H9 (cell line): ENCODE results near the gene HDAC3. TPM values are rescaled to one million over a fixed set of nuclear protein-coding genes. Genes with fewer than 3 reads are reported as not detected.

Source experiments
- DNase-seq: peaks from one replicate; pipeline ENCODE4 v3.0.0-alpha.2; 2017
- H2AFZ ChIP-seq: one replicate; pipeline ENCODE4 v1.6.1; 2013; ENCODE audit warnings: mild to moderate bottlenecking, low read length, control low read depth, moderate library complexity
- H2AK5ac ChIP-seq: 2 replicates; pipeline ENCODE4 v1.6.1; 2013; ENCODE audit warnings: low read length, control low read depth, mixed read lengths; ENCODE audit not compliant: insufficient read length
- H2BK120ac ChIP-seq: one replicate; pipeline ENCODE4 v1.6.1; 2013; ENCODE audit warnings: low read depth, mild to moderate bottlenecking, low read length, control low read depth, inconsistent platforms; ENCODE audit not compliant: poor library complexity, severe bottlenecking
- H2BK12ac ChIP-seq: 2 replicates; pipeline ENCODE4 v1.6.1; 2013; ENCODE audit warnings: low read length, control low read depth, mixed read lengths, low read depth; ENCODE audit not compliant: insufficient read length
- H2BK15ac ChIP-seq: 2 replicates; pipeline ENCODE4 v1.6.1; 2013; ENCODE audit warnings: low read depth, low read length, control low read depth
- H2BK20ac ChIP-seq: one replicate; pipeline ENCODE4 v1.6.1; 2013; ENCODE audit warnings: low read depth, mild to moderate bottlenecking, low read length, control low read depth, inconsistent platforms; ENCODE audit not compliant: poor library complexity, severe bottlenecking
- H2BK5ac ChIP-seq: 2 replicates; pipeline ENCODE4 v1.6.1; 2013; ENCODE audit warnings: low read length, control low read depth, mixed read lengths; ENCODE audit not compliant: insufficient read length
- H3K14ac ChIP-seq: 2 replicates; pipeline ENCODE4 v1.6.1; 2013; ENCODE audit warnings: low read length, control low read depth; ENCODE audit not compliant: insufficient read depth
- H3K18ac ChIP-seq: 2 replicates; pipeline ENCODE4 v1.6.1; 2013; ENCODE audit warnings: low read depth, mild to moderate bottlenecking, mixed read lengths, low read length, control low read depth; ENCODE audit not compliant: insufficient read length
- H3K23ac ChIP-seq: 2 replicates; pipeline ENCODE4 v1.6.1; 2013; ENCODE audit warnings: low read length, control low read depth, mixed read lengths, low read depth; ENCODE audit not compliant: insufficient read length
- H3K23me2 ChIP-seq: 2 replicates; pipeline ENCODE4 v1.6.1; 2013; ENCODE audit warnings: low read depth, mild to moderate bottlenecking, mixed read lengths, low read length, control low read depth; ENCODE audit not compliant: insufficient read length, poor library complexity, severe bottlenecking
- H3K27ac ChIP-seq: 2 replicates; pipeline ENCODE4 v1.5.1; 2013; ENCODE audit warnings: low read length, control low read depth, mixed read lengths, low read depth; ENCODE audit not compliant: insufficient read length
- H3K27me3 ChIP-seq: 2 replicates; pipeline ENCODE4 v1.6.1; 2013; ENCODE audit warnings: low read length, control low read depth, inconsistent platforms; ENCODE audit not compliant: insufficient read depth
- H3K4ac ChIP-seq: 2 replicates; pipeline ENCODE4 v1.6.1; 2013; ENCODE audit warnings: low read depth, mild to moderate bottlenecking, control low read depth, inconsistent platforms, low read length, moderate library complexity
- H3K4me1 ChIP-seq: 2 replicates; pipeline ENCODE4 v1.6.1; 2013; ENCODE audit warnings: low read length, control low read depth, inconsistent platforms; ENCODE audit not compliant: insufficient read depth
- H3K4me2 ChIP-seq: 2 replicates; pipeline ENCODE4 v1.6.1; 2013; ENCODE audit warnings: low read length, control low read depth, mixed read lengths; ENCODE audit not compliant: insufficient read length, insufficient read depth
- H3K56ac ChIP-seq: 2 replicates; pipeline ENCODE4 v1.6.1; 2013; ENCODE audit warnings: low read depth, mild to moderate bottlenecking, mixed read lengths, low read length, control low read depth; ENCODE audit not compliant: insufficient read length
- H3K79me1 ChIP-seq: 2 replicates; pipeline ENCODE4 v1.6.1; 2013; ENCODE audit warnings: low read depth, mild to moderate bottlenecking, moderate library complexity, low read length, control low read depth, inconsistent platforms; ENCODE audit not compliant: insufficient read depth, poor library complexity, severe bottlenecking
- H3K79me2 ChIP-seq: 2 replicates; pipeline ENCODE4 v1.6.1; 2013; ENCODE audit warnings: low read length, control low read depth, inconsistent platforms; ENCODE audit not compliant: insufficient read depth
- H3K9ac ChIP-seq: 2 replicates; pipeline ENCODE4 v1.6.1; 2013; ENCODE audit warnings: low read length, control low read depth, mixed read lengths; ENCODE audit not compliant: insufficient read length; ENCODE audit errors: extremely low read depth
- H3K9me3 ChIP-seq: one replicate; pipeline ENCODE4 v1.6.1; 2013; ENCODE audit warnings: low read depth, low read length, inconsistent platforms; ENCODE audit not compliant: control insufficient read depth
- H3T11ph ChIP-seq: one replicate; pipeline ENCODE4 v1.6.1; 2013; ENCODE audit warnings: mild to moderate bottlenecking, low read length, control low read depth, inconsistent platforms
- H4K20me1 ChIP-seq: one replicate; pipeline ENCODE4 v1.6.1; 2013; ENCODE audit not compliant: control insufficient read depth, insufficient read length, insufficient read depth
- H4K5ac ChIP-seq: 2 replicates; pipeline ENCODE4 v1.6.1; 2013; ENCODE audit warnings: low read depth, mild to moderate bottlenecking, mixed read lengths, low read length, control low read depth; ENCODE audit not compliant: insufficient read length
- H4K8ac ChIP-seq: replicated peaks from 2 replicates; pipeline ENCODE4 v1.6.1; 2013; ENCODE audit warnings: low read length, control low read depth, mixed read lengths, low read depth; ENCODE audit not compliant: insufficient read length
- H4K91ac ChIP-seq: 2 replicates; pipeline ENCODE4 v1.6.1; 2013; ENCODE audit warnings: low read depth, mild to moderate bottlenecking, moderate library complexity, mixed read lengths, low read length, control low read depth; ENCODE audit not compliant: insufficient read length
- H3K27ac Mint-ChIP-seq, 3 experiments: 2 replicates in 2 of 3; 3 replicates in 1 of 3; pipeline ENCODE4 v1.8.0; 2020 to 2021; ENCODE audit warnings: mixed read lengths in 3 of 3, mild to moderate bottlenecking in 1 of 3, moderate library complexity in 1 of 3
- H3K27me3 Mint-ChIP-seq: 2 replicates; pipeline ENCODE4 v1.8.0; 2021; ENCODE audit warnings: low read depth, mild to moderate bottlenecking, moderate library complexity, mixed read lengths
- H3K36me3 Mint-ChIP-seq, 3 experiments: 2 replicates in 2 of 3; 3 replicates in 1 of 3; pipeline ENCODE4 v1.8.0; 2020 to 2021; ENCODE audit warnings: low read depth in 3 of 3, mixed read lengths in 3 of 3; ENCODE audit not compliant: insufficient read depth in 1 of 3
- H3K4me1 Mint-ChIP-seq, 2 experiments: 2 replicates each; pipeline ENCODE4 v1.8.0; 2020; ENCODE audit warnings: mixed read lengths in 2 of 2
- H3K4me3 Mint-ChIP-seq, 2 experiments: 2 replicates in 1 of 2; 3 replicates in 1 of 2; pipeline ENCODE4 v1.8.0; 2020 to 2021; ENCODE audit warnings: mild to moderate bottlenecking in 2 of 2, mixed read lengths in 2 of 2, moderate library complexity in 1 of 2
- H3K9me3 Mint-ChIP-seq, 2 experiments: 2 replicates in 1 of 2; 3 replicates in 1 of 2; pipeline ENCODE4 v1.8.0; 2020; ENCODE audit warnings: mild to moderate bottlenecking in 2 of 2, mixed read lengths in 2 of 2, moderate library complexity in 1 of 2
- CTCF ChIP-seq: fragments of 200-600 bp; sonication (generic); conservative IDR thresholded peaks from 3 replicates; pipeline ENCODE4 v1.8.0; 2021; ENCODE audit warnings: antibody characterized with exemption, mild to moderate bottlenecking
- WGBS: extraction: QIAGEN DNeasy Blood & Tissue Kit; methylation state at CpG from one replicate; pipeline ENCODE4 v1.1.7; 2013; ENCODE audit warnings: missing lambda C conversion rate, low lambda C conversion rate, mixed read lengths; ENCODE audit not compliant: insufficient read length; ENCODE audit errors: extremely low coverage; 5-methylcytosine and 5-hydroxymethylcytosine counted together
- total RNA-seq: library from RNA; stranded (reverse); gene quantifications from 2 replicates; pipeline ENCODE4 v1.2.1, GENCODE V29; 2021

The HDAC3 gene
- total RNA-seq, 1 experiment from 2014 or later = 98.3 TPM

GRCh38 chr5:141657404-141657803 is 20.8 kb upstream of the HDAC3 start:
- no peak for TF ChIP-seq CTCF
- no CpG with 5 or more reads among the region's 1 CpG for WGBS
- H3K56ac ChIP-seq = no peak overlapping the region
- no peak overlapping the region for H3T11ph ChIP-seq
- H3K23me2 ChIP-seq = no peaks in the 10 kb centered on the region
- no peak overlapping the region for H3K9ac ChIP-seq
- Mint-ChIP-seq H3K27me3 (no peaks in the 10 kb centered on the region), H3K4me3 (no peak overlapping the region), H3K4me1 (no peaks in the 10 kb centered on the region; a peak in 2 of 4 replicates), H3K9me3 (no peaks in the 10 kb centered on the region; a peak in 1 of 5 replicates), H3K27ac (no peak overlapping the region), H3K36me3 (peaks cover 38 to 69% (median 46%) of the 10 kb centered on the region in 3 experiments)
- no peak overlapping the region for H2BK5ac ChIP-seq
- no peak overlapping the region for H4K91ac ChIP-seq
- H3K79me2 ChIP-seq = no peaks in the 10 kb centered on the region
- H3K4me1 ChIP-seq = no peaks in the 10 kb centered on the region
- H2AFZ ChIP-seq = no peak overlapping the region
- no peak for DNase-seq
- H2BK12ac ChIP-seq = no peak overlapping the region
- H4K5ac ChIP-seq = no peak overlapping the region
- no peak overlapping the region for H2BK120ac ChIP-seq
- no peaks in the 10 kb centered on the region for H4K20me1 ChIP-seq
- H3K14ac ChIP-seq = no peak overlapping the region
- H3K27me3 ChIP-seq = no peaks in the 10 kb centered on the region
- no peak overlapping the region for H2AK5ac ChIP-seq
- no peak overlapping the region for H3K4me2 ChIP-seq
- no peak overlapping the region for H2BK20ac ChIP-seq
- no peak overlapping the region for H3K4ac ChIP-seq
- H3K23ac ChIP-seq = no peak overlapping the region
- H3K27ac ChIP-seq = no peak overlapping the region
- H3K79me1 ChIP-seq = no peaks in the 10 kb centered on the region
- H2BK15ac ChIP-seq = no peak overlapping the region
- H4K8ac ChIP-seq = no peak overlapping the region
- no peak overlapping the region for H3K18ac ChIP-seq
- H3K9me3 ChIP-seq = no peaks in the 10 kb centered on the region
